WERI-Rb-1 (cell line): ENCODE data around the gene EME2.
"Not testable (repeated sequence)": the region's sequence is repeated elsewhere in the genome, so short reads cannot be mapped to it uniquely, and the experiment has no call there.

Experiments
- DNase-seq: peaks from one replicate; pipeline ENCODE4 v3.0.0-alpha.2; 2020
- H3K27ac ChIP-seq: fragments of 250-450 bp; sonication (Bioruptor Pico); 2 replicates; pipeline ENCODE4 v1.5.1; 2020; ENCODE audit warnings: mild to moderate bottlenecking, moderate library complexity
- H3K27me3 ChIP-seq: fragments of 250-450 bp; sonication (Bioruptor Pico); 2 replicates; pipeline ENCODE4 v1.5.1; 2021; ENCODE audit warnings: mild to moderate bottlenecking, low read depth, moderate library complexity; ENCODE audit not compliant: insufficient read depth, severe bottlenecking
- H3K36me3 ChIP-seq: fragments of 250-450 bp; sonication (Bioruptor Pico); 2 replicates; pipeline ENCODE4 v1.5.1; 2020; ENCODE audit warnings: mild to moderate bottlenecking, moderate library complexity
- H3K4me3 ChIP-seq: 2 replicates; pipeline ENCODE4 v1.5.1; 2011; ENCODE audit warnings: low read depth, mild to moderate bottlenecking, control low read depth, low read length
- H3K9me3 ChIP-seq: fragments of 250-450 bp; sonication (Bioruptor Pico); 2 replicates; pipeline ENCODE4 v1.5.1; 2021; ENCODE audit warnings: mild to moderate bottlenecking, moderate library complexity; ENCODE audit not compliant: severe bottlenecking
- TF ChIP-seq, protein P1 (sequence below): IDR thresholded peaks from 2 replicates; pipeline ENCODE4 v1.5.1; 2011; ENCODE audit warnings: low read depth, mild to moderate bottlenecking, control low read depth, inconsistent platforms, low read length

Gene EME2

DNA sequence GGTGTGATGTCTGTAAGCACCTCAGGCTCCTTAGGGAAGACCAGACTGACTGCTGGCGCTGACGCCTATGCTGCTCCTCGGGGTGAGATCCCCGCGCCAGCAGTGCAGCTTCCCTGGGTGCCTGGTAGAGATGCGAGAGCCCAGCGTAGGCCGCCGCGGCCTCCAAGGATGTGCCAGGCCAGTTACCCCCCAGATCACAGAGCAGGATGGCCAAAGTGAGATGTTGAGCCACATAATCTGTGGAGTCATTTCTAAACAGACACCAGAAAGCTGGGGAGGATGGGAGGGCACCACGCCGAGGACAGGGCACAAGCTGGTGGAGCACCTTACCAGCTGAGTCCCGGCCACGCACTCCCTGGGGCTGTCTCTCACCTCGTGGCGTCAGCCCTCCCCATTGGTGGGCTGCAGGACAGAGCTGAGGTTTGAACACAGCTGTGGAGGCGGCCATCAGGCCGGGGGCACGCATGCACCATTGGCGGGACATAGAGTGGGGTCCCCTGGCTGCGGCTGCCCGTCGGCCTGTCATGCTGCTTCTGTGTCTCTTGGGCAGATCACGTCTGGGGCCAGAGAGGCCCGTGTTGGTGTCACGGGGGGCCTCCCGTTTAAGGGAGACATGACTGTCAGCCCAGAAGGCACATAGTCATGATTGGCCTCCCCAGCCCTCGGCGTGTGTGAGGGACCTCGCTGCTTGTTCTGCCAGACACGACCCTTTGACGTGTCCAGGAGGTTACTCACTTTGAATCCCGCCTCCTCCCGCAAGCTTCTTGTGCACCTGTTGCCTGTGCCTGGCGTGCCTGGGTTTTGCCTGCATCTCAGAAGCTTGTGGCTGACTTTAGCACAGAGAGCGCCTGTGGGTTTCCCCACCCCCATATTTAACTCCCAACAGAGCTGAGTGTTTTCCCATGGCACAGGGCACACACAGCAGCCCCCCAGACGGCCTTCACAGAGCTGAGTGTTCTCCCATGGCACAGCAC lies 44.7 kb upstream of the EME2 start:
- no peak overlapping the region for H3K4me3 ChIP-seq
- DNase-seq, result no peak
- TF ChIP-seq, protein P1, sequence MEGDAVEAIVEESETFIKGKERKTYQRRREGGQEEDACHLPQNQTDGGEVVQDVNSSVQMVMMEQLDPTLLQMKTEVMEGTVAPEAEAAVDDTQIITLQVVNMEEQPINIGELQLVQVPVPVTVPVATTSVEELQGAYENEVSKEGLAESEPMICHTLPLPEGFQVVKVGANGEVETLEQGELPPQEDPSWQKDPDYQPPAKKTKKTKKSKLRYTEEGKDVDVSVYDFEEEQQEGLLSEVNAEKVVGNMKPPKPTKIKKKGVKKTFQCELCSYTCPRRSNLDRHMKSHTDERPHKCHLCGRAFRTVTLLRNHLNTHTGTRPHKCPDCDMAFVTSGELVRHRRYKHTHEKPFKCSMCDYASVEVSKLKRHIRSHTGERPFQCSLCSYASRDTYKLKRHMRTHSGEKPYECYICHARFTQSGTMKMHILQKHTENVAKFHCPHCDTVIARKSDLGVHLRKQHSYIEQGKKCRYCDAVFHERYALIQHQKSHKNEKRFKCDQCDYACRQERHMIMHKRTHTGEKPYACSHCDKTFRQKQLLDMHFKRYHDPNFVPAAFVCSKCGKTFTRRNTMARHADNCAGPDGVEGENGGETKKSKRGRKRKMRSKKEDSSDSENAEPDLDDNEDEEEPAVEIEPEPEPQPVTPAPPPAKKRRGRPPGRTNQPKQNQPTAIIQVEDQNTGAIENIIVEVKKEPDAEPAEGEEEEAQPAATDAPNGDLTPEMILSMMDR, result no peak
- no peaks in the 10 kb centered on the region for H3K27me3 ChIP-seq
- H3K27ac ChIP-seq, result no peak overlapping the region
- H3K9me3 ChIP-seq, result no peaks in the 10 kb centered on the region
- peaks cover 41% of the 10 kb centered on the region for H3K36me3 ChIP-seq

DNA sequence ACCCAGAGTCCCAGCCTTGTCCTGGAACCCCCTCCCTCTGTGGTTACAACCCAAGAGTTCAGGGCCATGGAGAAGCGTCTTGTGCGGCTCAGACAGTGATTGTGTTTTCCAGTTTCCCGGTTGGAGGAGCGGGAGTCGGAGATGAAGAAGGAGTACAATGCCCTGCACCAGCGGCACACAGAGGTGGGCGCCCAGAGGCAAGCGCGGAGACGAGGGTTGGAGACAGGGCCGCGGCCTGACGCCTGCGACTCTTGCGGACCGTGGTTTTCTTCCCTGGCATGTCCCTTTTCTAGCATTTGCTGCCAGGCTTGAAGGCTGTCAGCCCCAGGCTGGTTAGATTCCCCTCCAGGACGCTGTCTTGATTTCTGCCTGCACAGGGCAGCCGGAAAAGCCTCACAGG lies 43.6 kb upstream of the EME2 start:
- peaks cover 52% of the 10 kb centered on the region for H3K36me3 ChIP-seq
- no peak for DNase-seq
- TF ChIP-seq, protein P1, result no peak
- H3K27ac ChIP-seq, result no peak overlapping the region
- no peaks in the 10 kb centered on the region for H3K9me3 ChIP-seq
- H3K4me3 ChIP-seq, result no peak overlapping the region
- no peaks in the 10 kb centered on the region for H3K27me3 ChIP-seq

DNA sequence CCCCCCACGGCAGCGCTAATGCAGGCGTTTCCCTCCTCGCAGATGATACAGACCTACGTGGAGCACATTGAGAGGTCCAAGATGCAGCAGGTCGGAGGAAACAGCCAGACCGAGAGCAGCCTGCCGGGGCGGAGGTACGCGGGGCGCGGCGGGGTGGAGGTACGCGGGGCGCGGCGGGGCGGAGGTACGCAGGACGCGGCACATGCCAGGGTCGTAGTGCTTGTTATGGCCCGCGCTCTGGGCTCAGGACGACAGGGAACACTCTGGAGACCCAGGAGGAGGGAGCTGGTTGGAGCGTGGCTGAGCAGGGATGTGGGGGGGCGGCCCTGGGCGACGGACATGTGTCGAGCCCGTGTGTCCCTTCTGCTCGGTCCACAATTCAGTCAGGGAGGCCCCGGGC lies 43.2 kb upstream of the EME2 start:
- Histone ChIP-seq H3K27ac (no peak overlapping the region), H3K4me3 (no peak overlapping the region), H3K36me3 (peaks cover 56% of the 10 kb centered on the region), H3K27me3 (no peaks in the 10 kb centered on the region), H3K9me3 (no peaks in the 10 kb centered on the region)
- DNase-seq, result no peak
- TF ChIP-seq, protein P1, result no peak

DNA sequence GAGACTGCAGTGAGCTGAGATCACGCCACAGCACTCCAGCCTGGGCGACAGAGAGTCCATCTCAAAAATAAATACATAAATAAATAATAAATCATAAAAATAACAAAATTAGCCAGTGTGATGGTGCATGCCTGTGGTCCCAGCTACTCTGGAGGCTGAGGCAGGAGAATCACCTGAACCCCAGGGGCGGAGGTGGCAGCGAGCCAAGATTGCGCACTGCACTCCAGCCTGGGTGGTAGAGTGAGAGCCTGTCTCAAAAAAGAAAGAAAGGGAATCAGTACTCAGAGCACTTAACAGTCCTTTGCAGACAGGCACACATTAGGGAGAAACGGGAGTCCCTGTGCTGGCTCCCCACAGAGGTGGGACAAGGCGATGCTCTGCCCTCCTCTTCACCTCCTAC lies 41.5 kb upstream of the EME2 start:
- Histone ChIP-seq H3K27ac (no peak overlapping the region), H3K4me3 (no peak overlapping the region), H3K9me3 (no peaks in the 10 kb centered on the region), H3K36me3 (peaks cover 53% of the 10 kb centered on the region), H3K27me3 (no peaks in the 10 kb centered on the region)
- TF ChIP-seq, protein P1, result no peak
- no peak for DNase-seq

- TF ChIP-seq, protein P1, result no peak
- peaks cover 48% of the 10 kb centered on the region for H3K36me3 ChIP-seq
- no peak for DNase-seq
- H3K27ac ChIP-seq, result no peak overlapping the region
- no peaks in the 10 kb centered on the region for H3K27me3 ChIP-seq
- no peak overlapping the region for H3K4me3 ChIP-seq
- no peaks in the 10 kb centered on the region for H3K9me3 ChIP-seq
These were observed 41.0 kb upstream of the EME2 start for GRCh38 chr16:1731603-1732002.

DNA sequence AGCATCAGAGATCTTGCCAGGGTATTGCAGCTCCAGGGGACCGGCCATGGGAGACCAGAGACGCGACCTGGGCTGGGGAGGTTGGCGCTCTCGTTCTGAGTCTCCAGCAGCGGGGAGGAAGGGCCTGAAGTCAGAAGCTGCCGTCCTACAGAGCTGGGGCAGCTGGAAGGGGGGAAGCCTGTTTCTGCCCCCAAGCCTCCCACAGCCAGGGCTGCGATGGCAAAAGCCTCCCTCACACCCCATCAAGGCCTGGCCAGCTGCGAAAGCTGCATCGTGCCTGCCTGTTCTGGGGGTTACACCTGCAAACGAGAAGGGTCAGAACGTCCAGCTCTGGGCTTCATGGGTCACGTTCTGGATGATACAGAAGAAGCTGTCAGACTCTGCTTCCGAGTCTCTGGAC lies 40.5 kb upstream of the EME2 start:
- TF ChIP-seq, protein P1, result no peak
- Histone ChIP-seq H3K4me3 (no peak overlapping the region), H3K36me3 (peaks cover 46% of the 10 kb centered on the region), H3K27ac (no peak overlapping the region), H3K9me3 (no peaks in the 10 kb centered on the region), H3K27me3 (no peaks in the 10 kb centered on the region)
- DNase-seq, result no peak

GRCh38 chr16:1732551-1732987 lies 40.0 kb upstream of the EME2 start:
- H3K9me3 ChIP-seq, H3K4me3 ChIP-seq, DNase-seq, H3K27ac ChIP-seq, H3K27me3 ChIP-seq: not testable (repeated sequence)
- peaks cover 45% of the 10 kb centered on the region for H3K36me3 ChIP-seq
